GM12874 (cell line): ENCODE results near the gene TMEM175.

Experiments
- TF ChIP-seq, protein P1 (sequence below): IDR thresholded peaks from 2 replicates; pipeline ENCODE4 v1.5.1; 2011; ENCODE audit warnings: low read depth, mild to moderate bottlenecking, control low read depth, low read length, moderate library complexity; ENCODE audit not compliant: insufficient read depth

TMEM175 gene

DNA sequence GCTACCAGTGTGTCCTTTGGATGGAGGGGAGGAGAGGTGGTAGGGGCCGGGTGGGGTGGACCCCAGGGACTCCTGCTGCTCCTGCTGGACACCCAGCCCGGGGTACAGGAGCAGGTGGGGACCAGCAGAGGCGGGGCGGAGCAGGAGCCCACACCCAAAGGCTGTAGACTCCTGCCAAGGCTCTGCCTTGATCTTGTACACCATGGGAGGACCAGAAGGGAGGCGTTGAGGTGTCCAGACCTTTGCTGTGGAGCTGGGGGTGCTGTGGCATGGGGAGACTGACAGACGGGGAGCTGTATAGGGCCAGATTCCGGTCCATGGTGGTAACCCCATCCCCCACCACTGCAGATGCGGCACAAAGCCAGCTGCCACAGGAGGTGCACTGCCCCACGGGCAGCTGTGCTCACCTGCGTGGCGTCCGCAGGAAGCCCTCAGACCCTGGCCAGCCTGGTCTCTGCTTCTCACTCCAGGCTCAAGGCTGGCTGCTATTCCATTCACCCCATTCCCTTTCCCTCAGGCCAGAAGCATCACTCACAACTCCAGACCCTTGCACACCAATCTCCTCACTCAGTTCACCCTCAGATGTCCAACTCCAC is 65.9 kb downstream of the TMEM175 start:
- TF ChIP-seq, protein P1, sequence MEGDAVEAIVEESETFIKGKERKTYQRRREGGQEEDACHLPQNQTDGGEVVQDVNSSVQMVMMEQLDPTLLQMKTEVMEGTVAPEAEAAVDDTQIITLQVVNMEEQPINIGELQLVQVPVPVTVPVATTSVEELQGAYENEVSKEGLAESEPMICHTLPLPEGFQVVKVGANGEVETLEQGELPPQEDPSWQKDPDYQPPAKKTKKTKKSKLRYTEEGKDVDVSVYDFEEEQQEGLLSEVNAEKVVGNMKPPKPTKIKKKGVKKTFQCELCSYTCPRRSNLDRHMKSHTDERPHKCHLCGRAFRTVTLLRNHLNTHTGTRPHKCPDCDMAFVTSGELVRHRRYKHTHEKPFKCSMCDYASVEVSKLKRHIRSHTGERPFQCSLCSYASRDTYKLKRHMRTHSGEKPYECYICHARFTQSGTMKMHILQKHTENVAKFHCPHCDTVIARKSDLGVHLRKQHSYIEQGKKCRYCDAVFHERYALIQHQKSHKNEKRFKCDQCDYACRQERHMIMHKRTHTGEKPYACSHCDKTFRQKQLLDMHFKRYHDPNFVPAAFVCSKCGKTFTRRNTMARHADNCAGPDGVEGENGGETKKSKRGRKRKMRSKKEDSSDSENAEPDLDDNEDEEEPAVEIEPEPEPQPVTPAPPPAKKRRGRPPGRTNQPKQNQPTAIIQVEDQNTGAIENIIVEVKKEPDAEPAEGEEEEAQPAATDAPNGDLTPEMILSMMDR = no peak

DNA sequence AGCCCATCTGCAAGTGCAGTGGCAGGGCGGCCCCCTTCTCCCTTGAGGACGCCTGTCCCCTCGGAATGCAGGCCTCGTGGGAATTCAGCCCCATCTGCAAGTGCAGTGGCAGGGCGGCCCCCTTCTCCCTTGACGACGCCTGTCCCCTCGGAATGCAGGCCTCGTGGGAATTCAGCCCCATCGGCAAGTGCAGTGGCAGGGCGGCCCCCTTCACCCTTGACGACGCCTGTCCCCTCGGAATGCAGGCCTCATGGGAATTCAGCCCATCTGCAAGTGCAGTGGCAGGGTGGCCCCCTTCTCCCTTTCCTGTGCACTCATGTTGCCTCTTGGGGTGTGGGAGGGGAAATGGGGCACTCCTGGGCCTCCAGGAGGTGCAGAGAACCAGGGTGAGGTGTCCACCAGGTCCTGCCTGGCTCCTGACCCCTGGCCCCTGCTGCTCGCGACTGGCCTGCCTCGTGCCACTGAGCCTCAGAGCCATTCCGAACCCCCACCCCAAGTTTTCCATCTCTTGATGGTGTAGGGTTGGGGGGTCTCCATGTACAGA is 67.7 kb downstream of the TMEM175 start:
- TF ChIP-seq, protein P1 = no peak

DNA sequence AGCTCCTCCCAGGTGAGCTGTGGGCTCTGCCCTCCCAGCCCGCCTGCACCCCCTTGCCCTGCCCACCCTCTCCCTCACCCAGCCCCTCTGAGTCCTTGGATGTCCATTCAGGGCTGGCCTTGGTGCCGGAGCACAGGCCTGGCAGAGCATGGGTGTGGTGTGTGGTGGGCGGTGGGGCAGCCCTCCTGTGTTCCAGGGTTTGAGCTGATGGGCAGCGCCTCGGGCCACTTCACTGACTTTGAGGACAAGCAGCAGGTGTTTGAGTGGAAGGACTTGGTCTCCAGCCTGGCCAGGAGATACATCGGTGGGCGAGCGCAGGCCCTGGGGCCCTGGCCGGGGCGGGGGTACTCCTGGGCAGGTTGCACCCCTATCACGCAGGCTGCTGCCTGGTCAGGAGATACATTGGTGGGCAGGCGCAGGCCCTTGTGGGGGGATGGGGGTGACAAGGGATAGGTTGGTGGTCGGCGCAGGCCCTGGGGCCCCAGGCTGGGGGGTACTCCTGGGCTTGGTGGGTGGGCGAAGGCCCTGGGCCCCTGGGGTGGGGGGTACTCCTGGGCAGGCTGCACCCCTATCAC is 68.5 kb downstream of the TMEM175 start:
- TF ChIP-seq, protein P1 = no peak

DNA sequence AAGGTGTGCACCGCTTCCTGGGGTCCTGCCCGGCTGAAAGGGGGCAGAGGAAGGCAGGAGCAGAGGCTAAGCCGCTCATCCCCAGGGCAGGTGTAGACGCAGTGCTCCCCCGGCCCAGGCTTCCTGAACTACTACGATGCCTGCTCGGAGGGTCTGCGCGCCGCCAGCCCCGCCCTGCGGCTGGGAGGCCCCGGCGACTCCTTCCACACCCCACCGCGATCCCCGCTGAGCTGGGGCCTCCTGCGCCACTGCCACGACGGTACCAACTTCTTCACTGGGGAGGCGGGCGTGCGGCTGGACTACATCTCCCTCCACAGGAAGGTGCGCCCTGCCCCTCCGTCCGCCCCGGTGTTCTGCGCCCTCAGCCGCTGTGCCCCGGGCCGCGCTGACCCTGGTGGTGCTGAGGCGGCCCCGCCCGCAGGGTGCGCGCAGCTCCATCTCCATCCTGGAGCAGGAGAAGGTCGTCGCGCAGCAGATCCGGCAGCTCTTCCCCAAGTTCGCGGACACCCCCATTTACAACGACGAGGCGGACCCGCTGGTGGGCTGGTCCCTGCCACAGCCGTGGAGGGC is 69.4 kb downstream of the TMEM175 start:
- TF ChIP-seq, protein P1 = no peak

DNA sequence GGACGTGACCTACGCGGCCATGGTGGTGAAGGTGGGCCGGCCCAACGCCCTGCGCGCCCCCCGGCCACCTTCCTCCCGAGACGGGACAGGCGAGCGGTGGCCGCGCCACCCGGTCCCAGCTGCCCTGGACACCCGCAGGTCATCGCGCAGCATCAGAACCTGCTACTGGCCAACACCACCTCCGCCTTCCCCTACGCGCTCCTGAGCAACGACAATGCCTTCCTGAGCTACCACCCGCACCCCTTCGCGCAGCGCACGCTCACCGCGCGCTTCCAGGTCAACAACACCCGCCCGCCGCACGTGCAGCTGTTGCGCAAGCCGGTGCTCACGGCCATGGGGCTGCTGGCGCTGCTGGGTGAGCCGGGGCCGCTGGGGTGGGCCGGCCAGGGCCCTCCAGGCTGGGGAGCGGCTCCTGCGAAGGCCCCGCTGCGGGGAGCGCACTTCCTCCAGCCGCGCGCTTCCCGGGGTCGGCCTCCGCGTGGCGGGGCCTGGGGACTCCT is 69.9 kb downstream of the TMEM175 start:
- TF ChIP-seq, protein P1 = no peak

DNA sequence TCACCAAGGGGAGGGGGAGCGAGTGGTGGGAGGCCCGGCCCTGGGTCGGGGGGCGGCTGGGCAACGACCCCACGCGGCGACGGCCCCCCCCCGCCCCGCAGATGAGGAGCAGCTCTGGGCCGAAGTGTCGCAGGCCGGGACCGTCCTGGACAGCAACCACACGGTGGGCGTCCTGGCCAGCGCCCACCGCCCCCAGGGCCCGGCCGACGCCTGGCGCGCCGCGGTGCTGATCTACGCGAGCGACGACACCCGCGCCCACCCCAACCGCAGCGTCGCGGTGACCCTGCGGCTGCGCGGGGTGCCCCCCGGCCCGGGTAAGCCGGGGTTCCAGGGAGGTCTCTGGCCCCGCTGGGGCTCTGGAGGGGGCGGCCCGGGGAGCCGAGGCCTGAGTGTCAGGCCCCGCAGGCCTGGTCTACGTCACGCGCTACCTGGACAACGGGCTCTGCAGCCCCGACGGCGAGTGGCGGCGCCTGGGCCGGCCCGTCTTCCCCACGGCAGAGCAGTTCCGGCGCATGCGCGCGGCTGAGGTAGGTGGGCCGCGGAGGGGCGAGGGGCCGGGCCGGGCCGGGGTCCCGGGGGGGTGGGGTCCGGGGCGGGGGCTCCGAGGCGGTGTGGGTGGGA is 70.5 kb downstream of the TMEM175 start:
- TF ChIP-seq, protein P1 = no peak
